HG02571 (cell line): ENCODE results near the gene ISG20L2.

Experiments
- ATAC-seq: cut with Tn5 transposase; IDR thresholded peaks from one replicate; pipeline ENCODE4 v1.9.1; 2021; ENCODE audit warnings: mild to moderate bottlenecking, moderate library complexity; ENCODE audit not compliant: unreplicated experiment

ISG20L2 gene

DNA sequence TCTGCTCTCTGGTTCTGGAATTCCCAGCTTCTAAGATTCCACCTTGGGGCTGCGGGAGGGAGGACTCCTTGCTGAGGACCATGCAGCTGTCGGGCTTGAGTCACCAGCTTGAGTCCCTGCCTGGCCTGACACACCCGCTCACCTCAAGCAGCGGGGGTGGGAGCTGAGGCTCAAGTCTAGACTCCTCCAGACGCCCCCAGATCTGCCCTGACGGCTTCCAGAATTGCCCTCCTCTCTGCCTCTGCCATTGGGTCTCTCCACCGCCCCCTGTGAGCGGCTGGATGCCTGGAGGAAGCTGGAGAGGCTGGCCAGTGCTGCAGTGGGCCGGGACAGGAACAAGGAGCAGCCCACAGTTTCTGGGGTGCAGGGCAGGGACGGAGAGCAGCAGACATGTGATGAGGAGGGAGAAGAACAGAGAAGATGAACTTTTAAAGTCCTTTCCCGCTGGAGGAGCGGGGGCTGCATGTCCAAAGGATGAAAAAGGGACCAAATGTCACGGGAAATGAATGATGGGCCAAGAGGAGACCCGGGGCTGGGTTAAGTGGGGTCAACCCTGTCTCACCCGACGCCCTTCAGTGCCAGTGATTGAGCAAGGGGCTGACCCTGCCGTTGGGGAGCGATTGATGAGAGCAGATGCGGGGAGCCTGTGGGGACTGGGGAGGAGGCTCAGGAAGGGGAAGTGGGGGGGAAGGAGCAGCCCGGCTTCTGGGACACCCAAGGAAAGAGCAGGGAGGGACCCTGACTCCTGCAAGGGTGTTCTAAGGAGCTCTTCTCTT is 36.7 kb downstream of the ISG20L2 start:
- no peak for ATAC-seq

DNA sequence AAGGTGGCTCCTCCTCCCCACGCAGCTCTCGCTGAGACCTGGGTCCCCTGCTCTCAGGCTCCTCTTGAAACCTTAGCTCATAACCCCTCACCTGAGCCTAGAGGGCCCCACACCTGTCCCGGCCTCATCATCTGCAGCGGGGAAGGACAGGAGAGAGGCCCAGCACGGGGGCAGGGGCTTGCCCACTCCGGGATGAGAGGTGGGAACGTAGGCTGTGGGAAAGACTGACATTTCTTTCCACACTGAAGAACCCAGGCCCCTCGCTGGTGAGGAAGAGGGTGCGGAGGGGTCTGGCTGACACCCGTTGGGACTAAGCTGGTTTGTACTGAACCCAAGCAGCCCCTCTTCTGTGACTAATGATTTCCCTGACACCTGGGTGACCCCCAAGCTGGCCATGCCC is 37.4 kb downstream of the ISG20L2 start:
- no peak for ATAC-seq

DNA sequence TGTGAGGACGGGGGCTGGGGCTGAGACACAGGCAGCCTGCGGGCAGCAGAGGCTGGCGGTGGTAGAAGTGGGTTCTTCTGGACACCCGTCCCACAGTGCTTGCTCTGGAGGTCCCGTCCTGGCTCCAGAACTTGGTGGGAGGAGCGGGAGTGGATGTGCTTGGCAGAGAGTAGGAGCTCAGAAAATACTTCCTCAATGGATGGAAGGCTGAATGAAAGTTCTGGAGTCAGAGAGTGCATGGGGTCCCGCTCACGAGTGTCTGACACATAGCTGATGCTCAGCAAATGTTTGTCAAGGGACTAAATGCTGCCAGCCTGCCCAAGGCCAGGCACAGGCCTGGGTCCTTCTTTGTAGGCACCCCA is 37.9 kb downstream of the ISG20L2 start:
- ATAC-seq = no peak

DNA sequence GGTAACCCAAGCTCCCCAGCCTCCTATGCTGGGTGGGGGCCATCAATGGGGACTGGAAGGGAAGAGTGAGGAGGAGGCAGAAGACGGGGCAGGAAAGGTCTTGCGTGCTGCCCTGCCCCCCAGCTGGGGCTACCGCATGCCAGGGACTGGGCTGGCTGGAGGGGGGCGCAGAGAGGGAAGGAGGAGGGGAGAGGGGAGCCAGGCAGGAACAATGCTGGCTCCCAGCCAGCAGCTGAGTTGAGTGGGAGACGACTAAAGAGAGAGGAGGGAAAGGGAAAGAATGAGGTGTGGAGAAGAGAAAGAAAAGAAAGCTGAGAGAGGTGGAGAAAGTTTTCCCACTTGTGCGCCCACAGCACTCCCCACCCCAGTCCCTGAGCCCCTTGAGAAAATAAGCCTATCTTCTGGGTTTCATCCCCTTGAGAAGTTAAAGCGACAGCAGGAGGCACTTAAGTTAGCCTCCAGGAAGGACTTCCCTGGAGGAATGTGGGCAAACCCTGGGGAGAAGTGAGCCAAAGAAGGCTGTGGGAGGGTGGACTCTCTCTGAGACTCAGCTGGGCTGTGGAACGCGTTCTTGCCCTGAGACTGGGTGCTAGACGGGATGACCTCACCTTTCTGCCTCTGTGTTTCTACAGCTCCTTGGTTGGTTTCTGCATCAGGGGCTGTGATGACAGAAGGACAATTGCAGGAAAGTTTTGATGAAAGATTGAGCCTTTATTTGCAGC is 38.5 kb downstream of the ISG20L2 start:
- ATAC-seq = no peak

DNA sequence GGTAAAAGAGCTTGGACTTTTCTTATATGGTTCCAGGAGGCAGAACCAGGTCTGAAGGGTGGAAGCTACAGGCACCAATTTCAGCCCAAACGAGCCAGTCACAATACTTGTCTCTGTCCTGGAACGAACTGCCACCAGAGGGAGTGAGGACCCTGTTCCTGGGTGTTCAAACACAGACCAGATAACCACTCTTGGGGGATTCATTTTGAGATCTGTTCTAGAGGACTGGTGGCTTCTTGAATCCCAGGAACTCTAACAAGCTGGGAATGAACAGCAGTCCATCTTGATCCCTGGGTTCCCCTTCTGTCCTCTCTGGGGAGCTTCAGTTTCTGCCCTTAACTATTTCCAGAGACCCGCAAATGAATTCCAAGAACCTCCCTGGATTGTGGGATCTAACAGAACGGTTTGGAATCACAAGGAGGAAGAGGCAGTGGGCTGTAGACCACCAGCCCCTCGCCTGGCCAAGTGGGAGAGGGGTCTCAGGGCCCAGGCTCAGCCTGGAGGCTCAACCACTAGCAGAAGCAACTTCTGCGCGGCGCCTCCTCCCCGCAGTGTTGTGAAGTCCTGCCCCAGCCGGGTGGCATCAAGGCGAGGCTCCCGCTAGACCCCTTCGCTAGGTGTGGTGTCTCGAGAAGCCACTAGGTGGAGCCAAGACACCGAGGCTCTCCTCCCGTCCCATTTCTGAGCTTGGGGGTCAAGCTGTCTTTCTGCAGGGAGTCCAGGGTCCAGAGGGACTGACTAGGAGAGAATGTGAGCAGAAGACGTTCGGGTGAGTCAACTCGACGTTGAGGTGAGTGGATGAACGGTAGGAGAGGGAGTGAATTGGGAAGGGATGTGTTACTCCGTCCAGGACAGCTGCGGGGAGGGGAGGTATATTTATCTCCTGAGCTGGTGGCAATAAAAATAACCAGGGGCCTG is 39.3 kb downstream of the ISG20L2 start:
- no peak for ATAC-seq

DNA sequence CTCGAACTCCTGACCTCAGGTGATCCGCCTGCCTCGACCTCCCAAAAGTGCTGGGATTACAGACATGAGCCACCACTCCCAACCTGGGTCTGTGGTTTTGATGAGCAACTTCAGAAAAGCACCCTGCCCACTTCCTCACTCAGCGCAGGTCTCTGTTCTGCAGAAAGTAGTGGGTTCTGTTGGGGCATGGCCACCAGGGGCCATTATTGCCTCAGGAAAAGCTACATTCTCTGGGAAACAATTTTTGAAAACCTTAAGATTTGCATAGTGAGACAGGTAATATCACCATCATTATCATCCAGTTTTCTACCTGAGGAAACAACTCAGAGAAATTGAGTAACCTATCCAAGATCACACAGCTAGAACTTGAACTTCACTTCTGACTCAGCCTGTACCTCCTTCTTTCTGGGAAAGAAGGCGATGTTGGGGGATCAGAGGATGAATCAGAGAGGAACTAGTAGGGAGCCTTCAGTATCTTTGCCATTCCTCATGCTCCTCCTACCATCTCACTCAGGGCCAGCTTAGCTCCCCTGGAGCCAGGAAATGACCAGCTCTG is 44.3 kb downstream of the ISG20L2 start:
- no peak for ATAC-seq

DNA sequence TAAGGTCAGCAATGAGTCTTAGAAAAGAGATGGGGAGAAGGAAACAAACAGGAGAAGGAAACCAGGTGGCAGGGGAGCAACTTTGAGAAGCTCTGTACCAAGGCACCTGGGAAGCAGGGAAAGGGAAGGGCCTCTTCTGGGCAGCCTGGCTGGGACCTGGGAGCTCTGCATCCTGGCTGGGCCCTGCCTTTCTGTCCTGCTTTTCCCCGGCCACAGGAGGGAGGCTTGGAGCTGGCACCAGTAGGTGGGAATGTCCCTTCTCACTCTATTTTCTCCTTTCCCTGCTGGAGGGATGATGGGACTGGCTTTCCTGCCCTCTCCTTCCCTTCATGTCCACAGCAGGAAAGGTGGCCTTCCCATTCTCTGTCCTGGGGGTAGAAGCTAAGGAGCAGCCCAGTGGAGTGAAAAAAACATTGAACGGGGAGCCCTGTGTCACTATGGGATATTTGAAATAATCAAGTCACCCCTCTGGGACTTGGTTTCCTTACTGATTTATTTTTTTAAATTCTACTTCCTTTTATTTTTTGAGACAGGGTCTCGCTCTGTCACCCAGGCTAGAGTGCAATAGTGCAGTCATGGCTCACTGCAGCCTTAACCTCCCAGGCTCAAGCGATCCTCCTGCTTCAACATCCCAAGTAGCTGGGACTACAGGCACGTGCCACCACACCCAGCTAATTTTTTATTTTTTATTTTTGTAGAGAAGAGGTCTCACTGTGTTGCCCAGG is 46.2 kb downstream of the ISG20L2 start:
- no peak for ATAC-seq

DNA sequence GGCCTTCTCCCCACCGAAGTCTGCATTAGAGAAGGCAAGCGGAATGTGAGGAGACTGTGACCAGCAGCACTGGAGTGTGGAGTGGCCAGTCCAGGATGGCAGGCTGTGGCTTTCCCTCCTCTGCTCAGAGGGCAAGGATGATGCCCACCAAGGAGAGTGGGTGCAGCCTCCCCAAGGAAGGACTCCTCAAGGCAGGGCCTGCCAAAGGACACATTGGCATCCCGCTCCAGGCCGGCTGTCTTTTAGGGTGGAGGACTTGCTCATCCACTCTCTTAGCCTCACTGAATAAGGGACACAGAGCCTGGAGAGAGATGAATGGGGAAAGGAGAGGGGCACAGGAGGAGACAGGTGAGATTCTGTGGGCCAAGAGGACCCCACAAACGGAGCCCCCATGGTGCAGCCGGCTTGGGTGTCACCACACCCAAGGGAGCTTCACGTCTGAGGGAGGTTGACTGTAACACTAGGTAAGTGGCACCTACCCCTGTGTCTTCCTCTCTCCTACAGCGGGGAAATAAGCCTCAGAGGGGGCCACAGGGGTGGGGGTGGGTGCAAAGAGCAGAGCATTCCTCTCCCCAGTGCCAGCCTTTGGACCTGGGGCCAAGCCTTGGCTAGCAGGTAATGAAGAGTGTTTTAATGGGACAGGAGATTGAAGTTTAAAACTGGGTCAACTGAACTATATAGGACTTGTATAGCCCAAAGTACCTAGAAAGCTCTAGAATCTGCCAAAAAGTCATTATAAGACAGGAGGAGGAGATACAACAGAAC is 47.2 kb downstream of the ISG20L2 start:
- no peak for ATAC-seq

DNA sequence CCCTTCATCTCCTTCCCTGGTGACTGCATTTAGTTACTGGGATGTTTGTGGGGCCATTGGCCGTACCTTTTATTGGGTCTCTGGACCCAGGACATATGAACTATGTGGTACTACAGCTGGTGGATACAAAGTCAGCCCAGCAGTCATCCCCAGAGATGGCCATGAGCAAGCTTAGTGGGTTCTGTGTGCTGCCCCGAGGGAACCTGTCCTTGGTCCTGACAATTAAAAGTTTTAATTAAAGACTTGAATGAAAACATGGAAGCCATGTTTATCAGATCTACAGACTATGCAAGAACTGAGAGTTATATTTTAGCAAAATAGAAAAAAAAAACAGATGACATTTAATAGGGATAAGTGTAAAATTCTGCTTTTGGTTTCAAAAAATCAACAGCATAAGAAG is 48.5 kb downstream of the ISG20L2 start:
- ATAC-seq = no peak

DNA sequence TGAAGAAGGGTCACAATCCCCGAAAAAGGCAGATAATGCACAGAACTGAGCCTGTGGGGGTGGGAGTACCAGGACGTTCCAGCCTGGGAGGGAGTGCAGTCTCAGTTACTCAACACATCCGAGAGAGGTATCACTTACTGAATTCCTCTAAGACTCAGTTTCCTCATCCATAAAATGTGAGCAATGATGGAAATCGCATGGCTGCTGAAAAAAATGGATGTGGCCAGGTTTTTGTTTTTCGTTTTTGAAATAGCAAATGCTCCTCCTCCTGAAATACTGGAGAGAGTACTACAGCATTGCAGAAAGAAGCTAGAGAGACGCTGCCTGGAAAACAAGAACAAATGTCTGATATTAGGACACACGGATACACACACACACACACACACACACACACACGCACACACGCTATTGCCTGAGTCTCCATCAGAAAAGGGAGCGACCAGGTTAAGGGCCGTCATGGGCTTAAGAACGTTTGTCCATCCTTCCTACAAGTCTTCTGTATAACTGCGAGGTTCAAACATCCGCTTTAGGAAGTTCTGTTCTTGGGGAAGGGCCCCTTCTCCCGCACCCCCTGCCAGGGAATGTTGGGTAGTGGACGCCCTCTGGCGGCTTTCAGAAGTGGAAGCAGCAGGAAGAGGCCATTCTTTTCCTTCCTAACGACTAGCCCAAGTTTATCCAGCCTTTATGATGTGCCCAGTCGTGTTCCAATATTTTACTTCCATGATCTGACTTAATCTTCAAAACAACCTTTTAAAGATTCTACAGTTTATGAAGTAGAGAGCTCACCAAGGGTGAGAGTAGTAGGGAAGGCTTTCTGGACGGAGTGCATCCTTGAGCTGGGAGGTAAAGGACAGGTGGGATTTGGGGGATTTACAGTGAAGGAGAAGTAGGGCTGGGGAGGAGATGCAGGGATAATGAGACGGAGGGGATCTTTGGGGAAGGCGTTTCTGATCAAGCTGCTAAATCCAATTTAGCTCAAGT is 50.7 kb downstream of the ISG20L2 start:
- no peak for ATAC-seq

DNA sequence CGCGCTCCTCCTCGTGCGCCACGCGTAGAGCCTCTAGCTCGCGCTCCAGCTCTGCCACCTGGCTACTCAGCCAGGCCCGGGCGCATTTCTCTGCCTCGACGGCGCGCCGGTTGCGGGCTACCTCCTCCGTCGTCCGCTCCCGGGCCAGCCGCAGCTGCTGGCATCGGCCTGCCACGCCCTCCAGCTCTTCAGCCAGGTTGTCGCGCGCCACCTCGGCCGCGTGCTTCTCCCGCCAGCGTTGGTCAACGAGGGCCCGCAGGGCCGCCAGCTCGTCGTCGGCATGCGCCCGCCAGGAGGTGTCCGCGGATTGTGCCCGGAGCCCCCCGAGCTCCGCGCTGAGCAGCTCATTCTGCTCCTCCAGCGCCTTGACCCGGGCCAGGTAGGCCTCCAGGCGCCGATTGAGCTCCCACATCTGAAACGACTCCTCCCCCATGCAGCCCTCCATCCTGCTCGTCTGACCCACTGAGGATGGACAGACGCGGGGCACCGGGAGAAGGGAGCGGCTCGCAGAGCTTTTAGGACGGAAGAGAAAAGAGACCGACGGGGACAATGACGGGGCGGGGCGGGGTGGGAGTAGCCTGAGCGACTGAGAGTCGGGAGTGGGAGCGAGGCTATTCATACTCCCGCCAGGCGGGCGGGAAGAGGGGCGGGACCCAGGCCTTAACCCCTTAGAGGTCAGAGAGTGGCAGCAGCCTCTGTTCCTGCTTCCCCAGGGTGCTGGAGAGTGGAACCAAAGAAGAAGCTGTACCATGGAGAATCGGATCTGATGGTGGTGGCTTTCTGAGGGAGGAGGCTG is 51.5 kb downstream of the ISG20L2 start, which contains the start of gene NES:
NES (minus strand) TSS at position 588 of the 796 bp plus-strand sequence; CDS start at position 445, 143 bp downstream.
- no peak for ATAC-seq

DNA sequence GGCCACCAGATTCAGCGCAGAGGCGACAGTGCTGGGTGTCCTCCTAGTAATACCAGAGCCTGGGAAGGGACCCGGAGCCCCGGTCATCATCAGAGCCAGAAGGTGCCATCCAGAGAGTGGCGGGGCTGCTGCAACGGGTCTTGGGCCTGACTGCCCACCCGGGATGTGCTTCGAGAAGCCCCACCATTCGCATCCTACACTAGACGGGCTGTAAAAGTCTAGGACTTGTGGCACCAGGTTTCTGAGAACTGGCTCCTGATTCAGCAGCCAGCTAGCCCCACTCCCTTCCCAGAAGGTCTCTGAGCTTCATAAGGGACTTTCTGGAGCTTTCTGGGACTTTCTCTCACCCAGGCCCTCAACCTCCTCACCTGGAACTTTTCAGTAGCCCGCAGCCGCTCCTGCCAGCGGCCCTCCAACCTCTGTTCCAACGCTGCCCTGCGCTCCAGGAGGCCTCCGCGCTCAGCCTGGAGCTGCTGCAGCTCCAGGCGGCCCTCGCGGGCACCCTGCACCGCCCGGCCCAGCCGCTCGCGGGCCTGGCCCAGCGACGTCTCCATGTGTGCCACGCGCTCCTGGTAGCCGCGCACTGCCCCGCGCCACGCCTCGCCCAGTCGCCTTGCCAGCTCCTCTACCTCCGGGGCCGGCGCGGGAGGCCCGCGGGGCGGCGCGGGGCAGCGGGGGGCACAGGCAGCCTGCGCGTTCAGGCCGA is 52.3 kb downstream of the ISG20L2 start:
- no peak for ATAC-seq

DNA sequence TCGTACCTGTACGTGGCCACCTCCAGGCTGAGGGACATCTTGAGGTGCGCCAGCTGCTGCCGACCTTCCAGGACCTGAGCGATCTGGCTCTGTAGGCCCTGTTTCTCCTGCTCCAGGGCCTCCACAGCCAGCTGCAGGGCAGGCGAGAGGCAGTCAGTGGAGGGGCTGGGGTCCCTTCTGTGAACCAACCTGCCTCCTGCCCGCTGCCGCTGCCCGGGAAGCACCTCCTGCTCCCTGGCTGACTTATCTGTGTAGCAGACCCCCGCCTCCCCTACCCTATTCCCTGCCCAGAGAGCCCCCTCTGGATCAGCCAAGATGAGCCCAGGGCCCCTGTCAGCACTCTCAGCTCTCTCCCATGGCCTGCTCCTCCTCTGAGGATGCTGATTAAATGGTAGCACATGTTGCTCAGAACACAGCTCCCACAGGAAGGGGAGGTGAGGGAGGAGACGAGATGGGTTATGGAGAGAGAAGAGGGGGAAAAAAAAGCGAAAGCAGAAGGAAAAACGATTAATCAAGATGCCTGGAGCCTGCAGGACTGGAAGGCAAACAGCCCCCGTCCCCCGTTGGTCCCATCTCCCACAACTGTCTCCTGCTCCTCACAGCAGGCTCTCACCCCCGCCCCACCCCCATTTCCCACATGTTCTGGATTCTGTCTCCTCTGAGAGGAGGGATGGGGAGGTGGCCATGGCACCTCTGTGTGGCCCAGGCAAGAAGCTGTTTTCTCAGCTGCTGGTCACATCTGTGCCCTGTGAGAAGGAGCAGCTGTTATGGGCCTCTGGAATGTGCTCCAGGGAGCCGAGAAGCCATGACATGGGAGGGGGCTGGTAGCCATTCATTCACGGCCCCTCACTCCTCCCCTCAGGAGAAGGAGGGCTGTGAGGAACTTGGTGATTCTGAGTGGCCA is 53.1 kb downstream of the ISG20L2 start:
- ATAC-seq = no peak

DNA sequence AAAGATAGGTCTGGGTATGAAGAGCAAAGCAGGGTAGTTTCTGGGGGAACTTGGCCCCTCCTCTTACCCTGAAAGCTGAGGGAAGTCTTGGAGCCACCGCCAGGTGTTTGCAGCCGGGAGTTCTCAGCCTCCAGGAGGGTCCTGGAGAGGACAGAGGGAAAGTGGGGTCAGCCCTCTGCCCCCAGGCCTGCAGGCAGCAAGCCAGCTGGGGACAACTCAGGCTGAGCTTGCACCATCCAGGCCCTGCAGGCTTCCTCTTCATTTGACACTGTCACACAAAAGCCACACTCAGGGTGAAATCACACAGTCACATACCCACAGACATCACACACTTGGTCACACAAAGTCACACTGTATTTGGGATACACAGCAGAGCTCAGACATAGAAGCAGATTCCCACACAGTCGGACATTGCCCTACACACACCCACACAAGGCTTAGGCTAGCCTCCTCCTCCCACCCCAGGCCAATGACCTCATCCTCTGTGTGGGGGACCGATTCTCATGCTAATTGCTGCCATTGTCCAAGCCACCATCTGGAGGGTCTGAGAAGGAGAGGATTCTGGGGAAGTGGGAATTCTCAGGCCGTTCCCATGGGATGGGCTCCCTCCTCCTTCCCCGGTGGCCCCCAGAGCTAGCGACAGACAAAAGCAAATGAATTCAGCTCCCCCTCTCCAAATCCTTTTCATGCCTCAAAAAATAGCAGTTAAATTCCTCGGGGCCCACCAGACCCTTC is 55.0 kb downstream of the ISG20L2 start:
- ATAC-seq = no peak
